ENCODE data around the gene REG4.

Gene REG4

DNA sequence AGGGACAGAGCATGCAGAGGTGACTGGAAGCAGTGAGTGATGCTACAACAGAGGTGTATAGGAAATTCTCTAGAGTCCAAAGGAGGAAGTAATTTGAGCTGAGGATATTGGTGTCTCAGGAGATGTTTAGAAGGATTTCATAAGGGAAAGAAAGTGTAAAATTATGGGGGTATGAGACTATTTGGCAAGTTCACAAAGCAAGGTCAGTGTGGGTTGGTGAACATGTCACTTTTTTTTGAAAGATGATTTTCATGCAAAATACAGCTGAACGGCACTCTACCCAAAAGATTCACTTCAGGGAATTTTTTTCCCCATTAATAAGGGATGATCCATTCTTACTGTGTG lies 66.7 kb downstream of the REG4 start:
- no peak for DNase-seq (ENCODE audit: insufficient read length, low spot score)
- no peak for FAIRE-seq

Data from HTR-8/SVneo (cell line).